Measurements from ENCODE around the gene FEZ2. TPM values are rescaled to one million over a fixed set of nuclear protein-coding genes. Genes with fewer than 3 reads are reported as not detected.

FEZ2 gene
- total and polyA plus RNA-seq, 5 donors from 2014 or later = 3.3 to 18.1 (median 4.4) TPM

GRCh38 chr2:36560726-36561125, 37.2 kb downstream of the FEZ2 start:
- Histone ChIP-seq H3K9me3 (ENCODE audit: control insufficient read depth in 2 of 2, low read length in 2 of 2) (no peaks in the 10 kb centered on the region), H3K4me3 (ENCODE audit: low read depth, low read length) (no peak overlapping the region), H3K27ac (ENCODE audit: insufficient read depth, low read length, poor library complexity, severe bottlenecking) (no peak overlapping the region), H3K27me3 (ENCODE audit: control insufficient read depth, insufficient read depth, low read length) (no peaks in the 10 kb centered on the region), H3K4me1 (ENCODE audit: control insufficient read depth, insufficient read depth, low read length, poor library complexity, severe bottlenecking) (no peaks in the 10 kb centered on the region), H3K36me3 (ENCODE audit: control insufficient read depth, insufficient read depth, low read length) (peaks cover 20% of the 10 kb centered on the region)
- Mint-ChIP-seq H3K9me3 (no peaks in the 10 kb centered on the region), H3K27ac (peak overlapping the region in 1 of 3 donors; percentile 2), H3K4me3 (no peak overlapping the region), H3K4me1 (peaks cover 0 to 11% (median 6%) of the 10 kb centered on the region in 4 donors), H3K27me3 (no peaks in the 10 kb centered on the region), H3K36me3 (peaks cover 48% of the 10 kb centered on the region)
- DNase-seq = no peak
- no peak for ATAC-seq (ENCODE audit: low read depth in 2 of 2)

- no peaks in the 10 kb centered on the region for H3K9me3 ChIP-seq (ENCODE audit: control insufficient read depth in 2 of 2, low read length in 2 of 2)
- H3K27me3 ChIP-seq (ENCODE audit: control insufficient read depth, insufficient read depth, low read length) = no peaks in the 10 kb centered on the region
- no peak for DNase-seq
- no peak overlapping the region for H3K4me3 ChIP-seq (ENCODE audit: low read depth, low read length)
- Mint-ChIP-seq H3K4me1 (peaks cover 0 to 12% (median 4%) of the 10 kb centered on the region in 4 donors), H3K4me3 (no peak overlapping the region), H3K9me3 (no peaks in the 10 kb centered on the region), H3K27ac (peak overlapping the region in 2 of 3 donors; percentile 7 to 82), H3K27me3 (no peaks in the 10 kb centered on the region), H3K36me3 (peaks cover 47% of the 10 kb centered on the region)
- no peak for ATAC-seq (ENCODE audit: low read depth in 2 of 2)
- H3K36me3 ChIP-seq (ENCODE audit: control insufficient read depth, insufficient read depth, low read length) = peaks cover 28% of the 10 kb centered on the region
- H3K4me1 ChIP-seq (ENCODE audit: control insufficient read depth, insufficient read depth, low read length, poor library complexity, severe bottlenecking) = no peaks in the 10 kb centered on the region
- no peak overlapping the region for H3K27ac ChIP-seq (ENCODE audit: insufficient read depth, low read length, poor library complexity, severe bottlenecking)
These were observed 38.6 kb downstream of the FEZ2 start for GRCh38 chr2:36559221-36559942.

- no peak for ATAC-seq (ENCODE audit: low read depth in 2 of 2)
- no peak overlapping the region for H3K4me3 ChIP-seq (ENCODE audit: low read depth, low read length)
- no peak overlapping the region for H3K27ac Mint-ChIP-seq
- H3K27me3 Mint-ChIP-seq = no peaks in the 10 kb centered on the region
- no peak overlapping the region for H3K27ac ChIP-seq (ENCODE audit: insufficient read depth, low read length, poor library complexity, severe bottlenecking)
- no peaks in the 10 kb centered on the region for H3K27me3 ChIP-seq (ENCODE audit: control insufficient read depth, insufficient read depth, low read length)
- peaks cover 44% of the 10 kb centered on the region for H3K36me3 Mint-ChIP-seq
- H3K9me3 Mint-ChIP-seq = no peaks in the 10 kb centered on the region
- H3K4me1 Mint-ChIP-seq = peaks cover 0 to 7% (median 3%) of the 10 kb centered on the region in 4 donors
- DNase-seq = no peak
- H3K4me1 ChIP-seq (ENCODE audit: control insufficient read depth, insufficient read depth, low read length, poor library complexity, severe bottlenecking) = no peaks in the 10 kb centered on the region
- no peaks in the 10 kb centered on the region for H3K9me3 ChIP-seq (ENCODE audit: control insufficient read depth in 2 of 2, low read length in 2 of 2)
- no peak overlapping the region for H3K4me3 Mint-ChIP-seq
- peaks cover 39% of the 10 kb centered on the region for H3K36me3 ChIP-seq (ENCODE audit: control insufficient read depth, insufficient read depth, low read length)
These were observed 41.1 kb downstream of the FEZ2 start for GRCh38 chr2:36556842-36557241.

- Mint-ChIP-seq H3K27ac (no peak overlapping the region), H3K9me3 (no peaks in the 10 kb centered on the region), H3K27me3 (no peaks in the 10 kb centered on the region), H3K4me3 (no peak overlapping the region), H3K4me1 (peaks cover 0 to 7% (median 3%) of the 10 kb centered on the region in 4 donors), H3K36me3 (peaks cover 41% of the 10 kb centered on the region)
- H3K27ac ChIP-seq (ENCODE audit: insufficient read depth, low read length, poor library complexity, severe bottlenecking) = no peak overlapping the region
- ATAC-seq (ENCODE audit: low read depth in 2 of 2) (no peak), DNase-seq (no peak)
- H3K27me3 ChIP-seq (ENCODE audit: control insufficient read depth, insufficient read depth, low read length) = no peaks in the 10 kb centered on the region
- H3K4me1 ChIP-seq (ENCODE audit: control insufficient read depth, insufficient read depth, low read length, poor library complexity, severe bottlenecking) = no peaks in the 10 kb centered on the region
- peaks cover 49% of the 10 kb centered on the region for H3K36me3 ChIP-seq (ENCODE audit: control insufficient read depth, insufficient read depth, low read length)
- H3K9me3 ChIP-seq (ENCODE audit: control insufficient read depth in 2 of 2, low read length in 2 of 2) = no peaks in the 10 kb centered on the region
- no peak overlapping the region for H3K4me3 ChIP-seq (ENCODE audit: low read depth, low read length)
These were observed 42.2 kb downstream of the FEZ2 start for GRCh38 chr2:36555789-36556188.

- Histone ChIP-seq H3K36me3 (ENCODE audit: control insufficient read depth, insufficient read depth, low read length) (peaks cover 47% of the 10 kb centered on the region), H3K27ac (ENCODE audit: insufficient read depth, low read length, poor library complexity, severe bottlenecking) (no peak overlapping the region), H3K4me1 (ENCODE audit: control insufficient read depth, insufficient read depth, low read length, poor library complexity, severe bottlenecking) (no peaks in the 10 kb centered on the region), H3K9me3 (ENCODE audit: control insufficient read depth in 2 of 2, low read length in 2 of 2) (no peaks in the 10 kb centered on the region), H3K27me3 (ENCODE audit: control insufficient read depth, insufficient read depth, low read length) (no peaks in the 10 kb centered on the region), H3K4me3 (ENCODE audit: low read depth, low read length) (no peak overlapping the region)
- Mint-ChIP-seq H3K27me3 (no peaks in the 10 kb centered on the region), H3K36me3 (peaks cover 41% of the 10 kb centered on the region), H3K4me1 (peaks cover 0 to 7% (median 5%) of the 10 kb centered on the region in 4 donors), H3K4me3 (no peak overlapping the region), H3K27ac (no peak overlapping the region), H3K9me3 (no peaks in the 10 kb centered on the region)
- ATAC-seq (ENCODE audit: low read depth in 2 of 2) (no peak), DNase-seq (no peak)
These were observed 43.4 kb downstream of the FEZ2 start for GRCh38 chr2:36554531-36554930.

- H3K4me3 Mint-ChIP-seq = no peak overlapping the region
These were observed 44.3 kb downstream of the FEZ2 start for GRCh38 chr2:36553683-36554082.

GRCh38 chr2:36550006-36550405, 48.0 kb downstream of the FEZ2 start:
- H3K27ac Mint-ChIP-seq = peak overlapping the region in 1 of 3 donors; percentile 58
- peaks cover 39% of the 10 kb centered on the region for H3K36me3 ChIP-seq (ENCODE audit: control insufficient read depth, insufficient read depth, low read length)
- DNase-seq (no peak), ATAC-seq (ENCODE audit: low read depth in 2 of 2) (no peak)
- H3K9me3 ChIP-seq (ENCODE audit: control insufficient read depth in 2 of 2, low read length in 2 of 2) = no peaks in the 10 kb centered on the region
- no peak overlapping the region for H3K4me3 ChIP-seq (ENCODE audit: low read depth, low read length)
- peaks cover 39% of the 10 kb centered on the region for H3K36me3 Mint-ChIP-seq
- H3K27me3 ChIP-seq (ENCODE audit: control insufficient read depth, insufficient read depth, low read length) = no peaks in the 10 kb centered on the region
- H3K27ac ChIP-seq (ENCODE audit: insufficient read depth, low read length, poor library complexity, severe bottlenecking) = no peak overlapping the region
- H3K4me1 Mint-ChIP-seq = peaks cover 0 to 9% (median 4%) of the 10 kb centered on the region in 4 donors
- H3K9me3 Mint-ChIP-seq = no peaks in the 10 kb centered on the region
- no peak overlapping the region for H3K4me3 Mint-ChIP-seq
- H3K4me1 ChIP-seq (ENCODE audit: control insufficient read depth, insufficient read depth, low read length, poor library complexity, severe bottlenecking) = no peaks in the 10 kb centered on the region
- no peaks in the 10 kb centered on the region for H3K27me3 Mint-ChIP-seq

More at GRCh38 chr2:36553683-36554082, 44.3 kb downstream of the FEZ2 start:
- no peaks in the 10 kb centered on the region for H3K27me3 Mint-ChIP-seq
- Histone ChIP-seq H3K4me3 (ENCODE audit: low read depth, low read length) (no peak overlapping the region), H3K36me3 (ENCODE audit: control insufficient read depth, insufficient read depth, low read length) (peaks cover 50% of the 10 kb centered on the region), H3K4me1 (ENCODE audit: control insufficient read depth, insufficient read depth, low read length, poor library complexity, severe bottlenecking) (no peaks in the 10 kb centered on the region), H3K27ac (ENCODE audit: insufficient read depth, low read length, poor library complexity, severe bottlenecking) (no peak overlapping the region), H3K27me3 (ENCODE audit: control insufficient read depth, insufficient read depth, low read length) (no peaks in the 10 kb centered on the region), H3K9me3 (ENCODE audit: control insufficient read depth in 2 of 2, low read length in 2 of 2) (no peaks in the 10 kb centered on the region)
- peak overlapping the region in 1 of 3 donors; percentile 4 for H3K27ac Mint-ChIP-seq
- ATAC-seq (ENCODE audit: low read depth in 2 of 2) (no peak), DNase-seq (no peak)
- H3K9me3 Mint-ChIP-seq = no peaks in the 10 kb centered on the region
- peaks cover 40% of the 10 kb centered on the region for H3K36me3 Mint-ChIP-seq
- H3K4me1 Mint-ChIP-seq = peaks cover 0 to 9% (median 7%) of the 10 kb centered on the region in 4 donors

- no peaks in the 10 kb centered on the region for H3K27me3 ChIP-seq (ENCODE audit: control insufficient read depth, insufficient read depth, low read length)
- Mint-ChIP-seq H3K27me3 (no peaks in the 10 kb centered on the region), H3K4me1 (peaks cover 0 to 9% (median 4%) of the 10 kb centered on the region in 4 donors), H3K9me3 (no peaks in the 10 kb centered on the region), H3K4me3 (no peak overlapping the region), H3K27ac (no peak overlapping the region), H3K36me3 (peaks cover 40% of the 10 kb centered on the region)
- H3K4me1 ChIP-seq (ENCODE audit: control insufficient read depth, insufficient read depth, low read length, poor library complexity, severe bottlenecking) = no peaks in the 10 kb centered on the region
- DNase-seq (no peak), ATAC-seq (ENCODE audit: low read depth in 2 of 2) (no peak)
- no peak overlapping the region for H3K4me3 ChIP-seq (ENCODE audit: low read depth, low read length)
- peaks cover 33% of the 10 kb centered on the region for H3K36me3 ChIP-seq (ENCODE audit: control insufficient read depth, insufficient read depth, low read length)
- H3K9me3 ChIP-seq (ENCODE audit: control insufficient read depth in 2 of 2, low read length in 2 of 2) = no peaks in the 10 kb centered on the region
- H3K27ac ChIP-seq (ENCODE audit: insufficient read depth, low read length, poor library complexity, severe bottlenecking) = no peak overlapping the region
These were observed 48.8 kb downstream of the FEZ2 start for GRCh38 chr2:36549165-36549574.

Measured in CD4-positive, CD25-positive, alpha-beta regulatory T cell (primary cell).